ENCODE measurements around the gene ASB17.
"Not testable (repeated sequence)": the region's sequence is repeated elsewhere in the genome, so short reads cannot be mapped to it uniquely, and the experiment has no call there.

ASB17 gene

GRCh38 chr1:75964760-75965408 is 32.7 kb upstream of the ASB17 start:
- Histone ChIP-seq H2AK5ac (ENCODE audit: low read length) (no peak overlapping the region), H3K79me1 (ENCODE audit: low read length) (no peaks in the 10 kb centered on the region), H3K9ac (ENCODE audit: low read length) (no peak overlapping the region), H2BK5ac (ENCODE audit: low read length) (no peak overlapping the region), H3K27ac (ENCODE audit: low read depth, low read length) (no peak overlapping the region), H3K27me3 (ENCODE audit: insufficient read depth, low read length, poor library complexity) (no peaks in the 10 kb centered on the region), H4K8ac (ENCODE audit: low read depth, low read length) (no peak overlapping the region), H3K56ac (ENCODE audit: low read length) (no peak overlapping the region), H3K18ac (ENCODE audit: low read length) (peak overlapping the region; percentile 28), H3K36me3 (ENCODE audit: control insufficient read depth, insufficient read depth, low read length) (no peaks in the 10 kb centered on the region), H3K23ac (ENCODE audit: low read length) (no peak overlapping the region), H4K5ac (ENCODE audit: low read length) (no peak overlapping the region), H2BK15ac (replicated peaks; ENCODE audit: low read depth) (no peak overlapping the region), H3K4ac (ENCODE audit: low read depth, low read length) (no peak overlapping the region), H3K79me2 (ENCODE audit: control insufficient read depth, insufficient read depth, low read length) (no peaks in the 10 kb centered on the region), H3K4me1 (ENCODE audit: control insufficient read depth, low read depth, low read length) (no peaks in the 10 kb centered on the region), H2BK120ac (ENCODE audit: low read depth, low read length) (no peak overlapping the region), H3K4me2 (ENCODE audit: low read length) (no peak overlapping the region), H3K4me3 (ENCODE audit: low read length) (no peak overlapping the region)
- peak; percentile 12 for DNase-seq

GRCh38 chr1:75964110-75964759 is 32.0 kb upstream of the ASB17 start:
- DNase-seq, result peak; percentile 79
- not testable (repeated sequence) for H3K23ac ChIP-seq (ENCODE audit: low read length); H4K5ac ChIP-seq (ENCODE audit: low read length); H3K79me1 ChIP-seq (ENCODE audit: low read length); H3K79me2 ChIP-seq (ENCODE audit: control insufficient read depth, insufficient read depth, low read length); H2BK15ac ChIP-seq (replicated peaks; ENCODE audit: low read depth); H3K4me3 ChIP-seq (ENCODE audit: low read length); H3K9ac ChIP-seq (ENCODE audit: low read length); H3K4ac ChIP-seq (ENCODE audit: low read depth, low read length); H2AK5ac ChIP-seq (ENCODE audit: low read length); H3K36me3 ChIP-seq (ENCODE audit: control insufficient read depth, insufficient read depth, low read length); H4K8ac ChIP-seq (ENCODE audit: low read depth, low read length); H2BK120ac ChIP-seq (ENCODE audit: low read depth, low read length); H3K4me2 ChIP-seq (ENCODE audit: low read length); H2BK5ac ChIP-seq (ENCODE audit: low read length); H3K56ac ChIP-seq (ENCODE audit: low read length); H3K4me1 ChIP-seq (ENCODE audit: control insufficient read depth, low read depth, low read length); H3K27ac ChIP-seq (ENCODE audit: low read depth, low read length); H3K27me3 ChIP-seq (ENCODE audit: insufficient read depth, low read length, poor library complexity)
- WGBS (ENCODE audit: extremely low coverage, insufficient coverage, low lambda C conversion rate), result no CpG with 5 or more reads among the region's 10 CpGs
- peak overlapping the region; percentile 28 for H3K18ac ChIP-seq (ENCODE audit: low read length)

DNA sequence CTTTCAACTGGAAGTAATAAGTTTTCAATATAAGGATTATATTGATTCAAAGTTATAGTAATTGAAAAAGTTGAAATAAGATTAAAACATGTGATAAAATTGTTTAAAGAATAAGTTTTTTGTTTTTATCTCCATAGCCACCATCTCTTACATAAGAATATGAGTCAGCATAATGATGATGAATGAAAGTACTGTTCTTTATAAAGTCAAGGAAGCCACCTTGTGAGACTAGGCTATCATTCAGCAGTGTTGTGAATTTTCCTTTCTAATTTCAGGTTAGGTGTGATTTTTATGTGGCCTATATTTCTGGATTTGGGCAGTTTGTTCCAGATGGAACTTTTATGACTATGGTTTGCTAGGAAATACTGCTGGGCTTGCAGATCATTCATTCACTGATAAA is 22.4 kb upstream of the ASB17 start:
- no peak overlapping the region for H3K18ac ChIP-seq (ENCODE audit: low read length)
- H2BK120ac ChIP-seq (ENCODE audit: low read depth, low read length), result no peak overlapping the region
- no peak overlapping the region for H3K27ac ChIP-seq (ENCODE audit: low read depth, low read length)
- no peaks in the 10 kb centered on the region for H3K79me1 ChIP-seq (ENCODE audit: low read length)
- no peak overlapping the region for H3K23ac ChIP-seq (ENCODE audit: low read length)
- H3K79me2 ChIP-seq (ENCODE audit: control insufficient read depth, insufficient read depth, low read length), result no peaks in the 10 kb centered on the region
- H3K4me2 ChIP-seq (ENCODE audit: low read length), result no peak overlapping the region
- no peak overlapping the region for H2BK15ac ChIP-seq (replicated peaks; ENCODE audit: low read depth)
- no peak overlapping the region for H4K8ac ChIP-seq (ENCODE audit: low read depth, low read length)
- no peak overlapping the region for H3K4ac ChIP-seq (ENCODE audit: low read depth, low read length)
- no peak overlapping the region for H4K5ac ChIP-seq (ENCODE audit: low read length)
- no peaks in the 10 kb centered on the region for H3K4me1 ChIP-seq (ENCODE audit: control insufficient read depth, low read depth, low read length)
- H3K27me3 ChIP-seq (ENCODE audit: insufficient read depth, low read length, poor library complexity), result no peaks in the 10 kb centered on the region
- no peak overlapping the region for H3K4me3 ChIP-seq (ENCODE audit: low read length)
- H3K56ac ChIP-seq (ENCODE audit: low read length), result no peak overlapping the region
- DNase-seq, result no peak
- H3K9ac ChIP-seq (ENCODE audit: low read length), result no peak overlapping the region
- no peak overlapping the region for H2AK5ac ChIP-seq (ENCODE audit: low read length)
- no peaks in the 10 kb centered on the region for H3K36me3 ChIP-seq (ENCODE audit: control insufficient read depth, insufficient read depth, low read length)
- H2BK5ac ChIP-seq (ENCODE audit: low read length), result no peak overlapping the region

GRCh38 chr1:75953461-75953860 is 21.3 kb upstream of the ASB17 start:
- Histone ChIP-seq H3K79me2 (ENCODE audit: control insufficient read depth, insufficient read depth, low read length) (no peaks in the 10 kb centered on the region), H3K23ac (ENCODE audit: low read length) (no peak overlapping the region), H4K8ac (ENCODE audit: low read depth, low read length) (no peak overlapping the region), H2BK5ac (ENCODE audit: low read length) (no peak overlapping the region), H2AK5ac (ENCODE audit: low read length) (no peak overlapping the region), H3K4ac (ENCODE audit: low read depth, low read length) (no peak overlapping the region), H3K4me2 (ENCODE audit: low read length) (no peak overlapping the region), H3K79me1 (ENCODE audit: low read length) (no peaks in the 10 kb centered on the region), H3K56ac (ENCODE audit: low read length) (no peak overlapping the region), H3K4me3 (ENCODE audit: low read length) (no peak overlapping the region), H3K18ac (ENCODE audit: low read length) (no peak overlapping the region), H2BK120ac (ENCODE audit: low read depth, low read length) (no peak overlapping the region), H3K27me3 (ENCODE audit: insufficient read depth, low read length, poor library complexity) (no peaks in the 10 kb centered on the region), H2BK15ac (replicated peaks; ENCODE audit: low read depth) (no peak overlapping the region), H3K27ac (ENCODE audit: low read depth, low read length) (no peak overlapping the region), H3K4me1 (ENCODE audit: control insufficient read depth, low read depth, low read length) (no peaks in the 10 kb centered on the region), H3K9ac (ENCODE audit: low read length) (no peak overlapping the region), H4K5ac (ENCODE audit: low read length) (no peak overlapping the region), H3K36me3 (ENCODE audit: control insufficient read depth, insufficient read depth, low read length) (no peaks in the 10 kb centered on the region)
- WGBS (ENCODE audit: extremely low coverage, insufficient coverage, low lambda C conversion rate), result no CpG with 5 or more reads among the region's 4 CpGs
- DNase-seq, result peak; percentile 13

DNA sequence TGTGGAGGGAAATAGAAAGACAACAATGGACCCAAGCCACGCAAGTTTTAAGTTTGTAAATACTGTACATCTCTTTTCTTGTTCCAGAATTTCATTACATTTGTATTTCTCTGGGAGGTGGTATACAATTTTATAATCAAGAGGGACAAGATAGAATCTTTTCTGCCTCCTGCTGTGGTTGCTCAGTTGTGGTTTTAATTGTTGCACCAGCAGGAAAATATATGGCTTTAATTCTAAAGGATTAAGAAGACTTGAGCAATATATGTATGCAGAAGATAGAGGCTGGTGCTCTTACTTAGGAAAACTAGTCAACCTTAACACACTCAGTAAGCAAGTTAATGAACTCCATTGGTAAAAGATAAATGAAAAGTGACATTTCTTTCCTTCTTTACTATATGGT is 19.8 kb upstream of the ASB17 start:
- Histone ChIP-seq H3K36me3 (ENCODE audit: control insufficient read depth, insufficient read depth, low read length) (no peaks in the 10 kb centered on the region), H3K23ac (ENCODE audit: low read length) (no peak overlapping the region), H2AK5ac (ENCODE audit: low read length) (no peak overlapping the region), H4K5ac (ENCODE audit: low read length) (no peak overlapping the region), H3K9ac (ENCODE audit: low read length) (no peak overlapping the region), H3K4me1 (ENCODE audit: control insufficient read depth, low read depth, low read length) (no peaks in the 10 kb centered on the region), H3K4ac (ENCODE audit: low read depth, low read length) (no peak overlapping the region), H2BK15ac (replicated peaks; ENCODE audit: low read depth) (no peak overlapping the region), H3K4me3 (ENCODE audit: low read length) (no peak overlapping the region), H2BK120ac (ENCODE audit: low read depth, low read length) (no peak overlapping the region), H2BK5ac (ENCODE audit: low read length) (no peak overlapping the region), H3K79me2 (ENCODE audit: control insufficient read depth, insufficient read depth, low read length) (no peaks in the 10 kb centered on the region), H3K27ac (ENCODE audit: low read depth, low read length) (no peak overlapping the region), H3K4me2 (ENCODE audit: low read length) (no peak overlapping the region), H4K8ac (ENCODE audit: low read depth, low read length) (no peak overlapping the region), H3K56ac (ENCODE audit: low read length) (no peak overlapping the region), H3K27me3 (ENCODE audit: insufficient read depth, low read length, poor library complexity) (no peaks in the 10 kb centered on the region), H3K79me1 (ENCODE audit: low read length) (no peaks in the 10 kb centered on the region), H3K18ac (ENCODE audit: low read length) (no peak overlapping the region)
- WGBS (ENCODE audit: extremely low coverage, insufficient coverage, low lambda C conversion rate), result no CpG with 5 or more reads among the region's 1 CpG
- DNase-seq, result no peak

DNA sequence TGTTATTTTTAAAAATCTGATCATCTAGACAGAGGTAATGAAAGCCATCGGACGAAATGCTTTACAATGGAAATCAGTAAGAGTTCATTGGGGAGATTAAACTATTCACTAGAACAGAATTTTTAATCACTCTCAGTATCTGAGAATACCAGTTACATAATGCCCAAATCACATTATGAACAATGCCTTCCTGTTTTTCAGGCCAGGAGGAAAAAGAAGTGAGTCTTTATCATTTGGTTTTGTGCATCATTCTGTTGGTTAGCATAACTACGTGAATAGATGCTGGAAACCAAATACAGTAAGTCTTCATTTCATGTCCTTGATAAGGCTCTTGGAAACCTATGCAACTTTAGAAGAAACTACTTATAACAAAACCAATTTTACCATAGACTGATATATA is 18.0 kb upstream of the ASB17 start:
- Histone ChIP-seq H4K8ac (ENCODE audit: low read depth, low read length) (no peak overlapping the region), H3K27me3 (ENCODE audit: insufficient read depth, low read length, poor library complexity) (no peaks in the 10 kb centered on the region), H2AK5ac (ENCODE audit: low read length) (no peak overlapping the region), H3K36me3 (ENCODE audit: control insufficient read depth, insufficient read depth, low read length) (no peaks in the 10 kb centered on the region), H3K56ac (ENCODE audit: low read length) (no peak overlapping the region), H4K5ac (ENCODE audit: low read length) (no peak overlapping the region), H3K23ac (ENCODE audit: low read length) (no peak overlapping the region), H3K27ac (ENCODE audit: low read depth, low read length) (no peak overlapping the region), H3K4me3 (ENCODE audit: low read length) (no peak overlapping the region), H2BK120ac (ENCODE audit: low read depth, low read length) (no peak overlapping the region), H3K4ac (ENCODE audit: low read depth, low read length) (no peak overlapping the region), H2BK15ac (replicated peaks; ENCODE audit: low read depth) (no peak overlapping the region), H3K4me2 (ENCODE audit: low read length) (no peak overlapping the region), H3K79me2 (ENCODE audit: control insufficient read depth, insufficient read depth, low read length) (no peaks in the 10 kb centered on the region), H3K9ac (ENCODE audit: low read length) (no peak overlapping the region), H3K18ac (ENCODE audit: low read length) (no peak overlapping the region), H2BK5ac (ENCODE audit: low read length) (no peak overlapping the region), H3K79me1 (ENCODE audit: low read length) (no peaks in the 10 kb centered on the region), H3K4me1 (ENCODE audit: control insufficient read depth, low read depth, low read length) (no peaks in the 10 kb centered on the region)
- no CpG with 5 or more reads among the region's 3 CpGs for WGBS (ENCODE audit: extremely low coverage, insufficient coverage, low lambda C conversion rate)
- no peak for DNase-seq
